Pulmonary artery endothelial cell (primary cell): ENCODE measurements around the gene SPON2. TPM values are rescaled to one million over a fixed set of nuclear protein-coding genes. Genes with fewer than 3 reads are reported as not detected.

Source experiments
- DNase-seq: peaks from one replicate; pipeline ENCODE4 v3.0.0-alpha.2; 2011; ENCODE audit warnings: low read depth, low spot score
- total RNA-seq: library from RNA; depleted of rRNA; stranded (reverse); fragments of >200 nt; gene quantifications from 2 replicates; pipeline ENCODE4 v1.2.3, GENCODE V29; 2014

The SPON2 gene
- total RNA-seq, 1 donor from 2014 or later: 0.07 TPM

DNA sequence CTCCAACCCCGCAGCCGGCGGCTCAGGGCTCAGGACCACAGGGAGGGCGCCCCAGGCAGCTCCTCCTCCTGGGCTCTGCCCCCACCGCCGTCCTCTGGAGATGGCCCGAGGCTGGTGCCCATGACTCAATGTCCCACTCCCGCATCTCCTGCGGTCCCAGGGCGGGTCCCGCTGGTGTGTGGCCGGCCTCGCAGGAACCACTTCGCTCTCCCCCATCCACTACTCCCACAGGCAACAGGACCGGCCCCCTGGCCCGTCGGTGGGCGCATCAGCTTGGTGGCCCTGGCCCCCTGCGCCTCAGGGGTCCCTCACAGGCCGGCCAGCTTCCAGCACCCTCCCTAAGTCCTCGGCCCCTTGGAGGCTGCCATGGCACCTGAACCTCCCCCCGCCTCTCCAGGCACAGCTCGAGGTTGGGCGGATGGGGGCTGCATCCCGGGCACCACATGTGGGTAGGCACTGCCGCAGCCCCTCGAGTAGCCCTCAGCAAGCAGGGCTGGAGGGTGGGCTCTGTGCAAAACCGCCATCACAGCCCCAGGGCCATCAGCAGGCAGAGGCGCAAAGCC is 22.8 kb upstream of the SPON2 start:
- DNase-seq: no peak

DNA sequence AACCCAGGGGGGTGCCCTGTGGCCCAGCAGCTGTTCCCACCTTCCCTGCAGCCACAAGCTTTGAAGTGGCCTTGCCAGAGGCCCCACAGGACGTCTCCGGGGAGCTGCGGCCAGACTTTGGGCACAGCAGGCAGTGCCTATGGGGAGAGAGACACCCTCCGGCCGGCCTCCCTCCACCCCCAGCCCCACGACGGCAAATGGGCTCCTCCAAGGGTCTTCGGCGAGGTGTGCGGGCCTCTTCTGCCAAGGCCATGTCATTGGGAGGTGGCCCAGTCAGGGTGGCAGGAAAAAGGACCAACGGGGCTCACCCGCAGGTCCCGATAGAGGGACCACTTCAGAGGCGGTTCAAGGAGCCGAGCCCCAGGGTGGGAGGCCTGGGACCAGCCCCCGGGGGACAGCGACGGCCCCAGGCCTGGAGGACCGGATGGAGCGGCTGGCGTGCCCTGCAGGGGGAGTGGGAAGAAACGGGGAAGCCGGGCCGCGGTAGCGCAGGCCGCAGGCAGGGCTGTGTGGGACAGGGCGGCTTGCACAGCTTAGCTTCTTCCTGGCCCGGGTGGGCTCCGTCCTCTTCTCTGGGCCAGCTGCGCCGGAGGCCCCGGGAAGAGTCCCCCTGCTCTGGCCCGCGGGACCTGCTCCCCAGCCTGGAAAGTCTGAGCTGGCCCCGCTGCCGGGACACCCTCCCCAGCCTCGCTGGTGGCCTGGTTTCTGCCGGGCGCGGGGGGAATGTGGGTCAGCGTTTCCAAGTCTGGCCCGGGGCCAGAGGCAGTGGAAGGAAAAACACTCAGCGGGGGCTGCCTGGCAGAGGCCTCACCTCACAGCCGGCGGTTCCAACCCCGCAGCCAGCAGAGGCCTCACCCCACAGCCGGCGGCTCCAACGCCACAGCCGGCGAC is 21.9 kb upstream of the SPON2 start:
- no peak for DNase-seq

DNA sequence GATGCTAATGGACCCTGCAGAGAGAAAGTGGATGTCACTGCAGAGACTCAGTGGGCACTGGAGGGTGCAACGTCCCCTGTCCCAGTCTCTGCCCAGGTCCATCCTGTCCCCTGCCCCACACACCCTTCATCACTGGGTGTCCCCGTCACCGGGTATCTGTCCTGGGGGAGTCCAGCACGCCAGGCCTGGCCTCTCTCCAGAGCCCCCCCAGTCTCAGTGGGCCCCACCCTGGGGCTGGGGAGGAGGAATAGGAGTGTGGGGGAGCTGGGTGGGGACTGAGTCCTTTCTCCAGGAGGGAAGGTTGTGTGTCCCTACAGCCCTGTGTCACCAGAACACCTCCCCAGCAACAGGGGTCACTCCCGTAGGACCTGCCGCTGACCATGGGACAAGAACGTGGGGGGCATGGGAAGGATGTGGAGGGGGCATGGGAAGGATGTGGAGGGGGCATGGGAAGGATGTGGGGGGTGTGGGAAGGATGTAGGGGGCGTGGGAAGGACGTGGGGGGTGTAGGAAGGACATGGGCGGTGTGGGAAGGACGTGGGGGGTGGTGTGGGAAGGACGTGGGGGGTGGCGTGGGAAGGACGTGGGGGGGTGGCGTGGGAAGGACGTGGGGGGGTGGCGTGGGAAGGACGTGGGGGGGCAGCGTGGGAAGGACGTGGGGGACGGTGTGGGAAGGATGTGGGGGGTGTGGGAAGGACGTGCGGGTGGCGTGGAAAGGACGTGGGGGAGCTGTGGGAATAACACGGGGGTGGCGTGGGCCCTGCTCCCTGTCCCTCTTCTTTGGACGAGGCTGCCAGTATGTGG is 21.0 kb upstream of the SPON2 start:
- DNase-seq: no peak

GRCh38 chr4:1192493-1193205 is 20.3 kb upstream of the SPON2 start:
- no peak for DNase-seq

GRCh38 chr4:1192091-1192492 is 19.7 kb upstream of the SPON2 start:
- DNase-seq: peak; percentile 79

DNA sequence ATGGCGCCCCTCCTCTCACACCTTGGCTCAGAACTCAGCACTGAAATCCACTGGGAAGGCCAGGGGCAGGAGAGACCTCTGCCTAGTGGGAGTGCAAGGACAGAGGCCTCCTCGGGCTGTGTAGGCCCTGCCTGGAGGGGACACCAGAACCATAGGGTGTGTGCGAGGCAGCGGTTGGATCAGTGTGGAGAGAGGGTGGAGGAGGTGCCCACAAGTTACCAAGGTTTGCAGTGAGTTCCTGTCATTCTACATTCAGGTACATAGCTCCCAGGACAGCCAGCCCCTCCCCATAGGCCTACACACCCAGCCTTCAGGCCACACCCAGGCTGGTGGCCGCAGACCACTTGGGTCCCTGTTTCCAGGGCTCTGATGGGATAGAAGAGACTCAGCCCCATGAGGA is 19.2 kb upstream of the SPON2 start:
- no peak for DNase-seq

DNA sequence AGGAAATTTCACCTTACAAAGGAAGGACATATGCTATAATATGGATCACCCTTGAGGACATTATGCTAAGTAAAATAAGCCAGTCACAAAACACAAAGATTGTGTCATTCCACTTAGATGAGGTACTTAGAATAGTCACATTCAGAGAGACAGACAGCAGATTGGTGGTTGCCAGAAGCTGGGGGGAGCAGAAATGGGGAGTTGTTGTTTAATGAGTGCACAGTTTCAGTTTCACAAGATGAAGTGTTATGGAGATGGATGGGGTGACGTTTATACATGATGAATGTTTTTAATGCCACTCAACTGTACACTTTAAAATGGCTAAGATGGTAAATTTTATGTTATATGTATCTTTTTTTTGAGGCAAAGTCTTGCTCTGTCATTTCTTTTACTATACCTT is 14.8 kb upstream of the SPON2 start:
- no peak for DNase-seq

- no peak for DNase-seq
Measured at GRCh38 chr4:1183985-1184773, 11.8 kb upstream of the SPON2 start.

- no peak for DNase-seq
Measured at GRCh38 chr4:1182313-1182712, 9.9 kb upstream of the SPON2 start.

GRCh38 chr4:1180663-1181062 is 8.3 kb upstream of the SPON2 start:
- DNase-seq: no peak

DNA sequence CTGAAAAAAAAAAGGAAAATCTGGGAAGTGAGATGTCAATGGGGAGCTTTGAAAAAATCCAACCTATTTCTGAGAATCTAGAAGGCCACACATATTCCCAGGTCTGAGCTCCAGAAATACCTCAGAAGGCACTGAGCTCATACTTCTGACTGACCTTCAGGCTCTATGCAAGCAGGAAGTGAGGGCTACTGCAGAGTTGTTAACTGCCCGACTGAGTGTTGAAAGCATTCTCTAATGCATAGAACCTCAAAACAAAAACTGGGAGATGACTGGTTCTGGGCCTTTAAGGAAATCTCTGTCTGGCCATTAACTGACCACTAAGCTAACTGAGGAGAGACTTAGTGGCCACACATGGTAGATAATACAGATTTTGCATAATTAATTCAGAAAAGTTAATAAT is 7.6 kb upstream of the SPON2 start:
- DNase-seq: no peak

GRCh38 chr4:1179089-1179441 is 6.7 kb upstream of the SPON2 start:
- DNase-seq: no peak

DNA sequence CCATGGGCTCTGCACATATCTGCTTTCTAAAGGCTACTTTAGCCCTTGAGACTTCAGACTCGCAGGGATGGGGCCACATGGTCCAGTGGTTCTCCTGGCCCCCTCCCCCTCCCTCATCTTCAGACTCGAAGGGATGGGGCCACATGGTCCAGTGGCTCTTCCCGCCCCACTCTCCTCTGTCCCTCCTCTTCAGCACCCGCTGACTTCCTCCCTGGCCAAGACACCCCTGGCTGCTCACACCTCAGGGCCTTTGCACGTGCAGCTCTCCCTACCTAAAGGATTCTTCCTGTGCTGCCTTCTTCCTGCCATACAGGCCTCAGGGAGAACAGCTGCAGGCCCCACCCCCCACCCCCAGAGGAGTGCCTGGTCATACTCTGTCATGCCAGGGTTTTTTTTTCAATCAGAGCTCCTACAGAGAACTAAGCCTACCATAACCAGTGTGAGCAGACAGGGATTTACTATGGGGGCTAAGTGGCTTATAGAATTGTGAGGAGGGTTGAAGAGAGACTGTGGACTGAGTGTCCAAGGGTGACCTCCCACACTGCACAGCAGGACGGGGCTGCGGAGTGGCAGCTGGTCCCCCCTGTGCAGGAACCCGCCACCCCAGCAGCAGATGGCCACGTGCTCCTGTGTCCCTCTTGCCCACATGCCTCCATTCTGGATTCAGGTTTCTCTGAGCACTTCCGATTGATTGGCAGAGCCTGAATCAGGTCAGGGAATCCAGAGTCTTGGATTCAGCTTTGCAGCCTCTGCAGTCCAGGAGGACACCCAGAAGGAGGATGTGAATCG is 6.1 kb upstream of the SPON2 start:
- no peak for DNase-seq

- DNase-seq: no peak
Measured at GRCh38 chr4:1177274-1178141, 5.1 kb upstream of the SPON2 start.

DNA sequence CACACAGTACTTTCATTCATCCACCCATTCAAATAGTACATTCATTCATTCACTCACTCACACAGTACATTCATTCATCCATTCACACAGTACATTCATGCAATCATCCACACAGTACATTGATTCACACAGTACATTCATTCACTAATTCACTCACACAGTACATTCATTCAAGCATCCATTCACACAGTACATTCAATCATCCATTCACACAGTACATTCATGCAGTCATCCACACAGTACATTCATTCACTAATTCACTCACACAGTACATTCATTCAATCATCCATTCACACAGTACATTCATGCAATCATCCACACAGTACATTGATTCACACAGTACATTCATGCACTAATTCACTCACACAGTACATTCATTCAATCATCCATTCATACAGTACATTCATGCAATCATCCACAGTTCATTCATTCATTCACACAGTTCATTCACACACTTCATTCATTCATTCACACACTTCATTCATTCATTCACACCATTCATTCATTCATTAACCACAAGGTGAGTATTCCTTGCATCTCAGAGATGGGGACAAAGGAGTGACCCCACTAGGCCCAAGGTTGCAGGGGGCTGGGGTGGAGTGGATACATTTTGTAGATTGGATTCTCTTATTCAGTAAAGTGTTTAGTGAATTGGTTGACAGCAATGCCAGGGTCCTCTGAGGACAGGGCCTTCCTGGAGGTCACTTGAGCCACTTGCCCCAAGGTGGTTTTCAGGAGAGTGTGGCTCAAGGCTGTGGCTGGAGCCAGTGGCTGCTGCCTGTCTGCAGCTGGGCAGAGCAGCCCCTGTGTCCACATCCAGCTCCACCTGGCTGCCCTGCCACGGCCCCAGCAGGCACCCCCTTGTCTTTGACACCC is 4.3 kb upstream of the SPON2 start:
- DNase-seq: no peak

GRCh38 chr4:1175635-1176229 is 3.3 kb upstream of the SPON2 start:
- DNase-seq: no peak

DNA sequence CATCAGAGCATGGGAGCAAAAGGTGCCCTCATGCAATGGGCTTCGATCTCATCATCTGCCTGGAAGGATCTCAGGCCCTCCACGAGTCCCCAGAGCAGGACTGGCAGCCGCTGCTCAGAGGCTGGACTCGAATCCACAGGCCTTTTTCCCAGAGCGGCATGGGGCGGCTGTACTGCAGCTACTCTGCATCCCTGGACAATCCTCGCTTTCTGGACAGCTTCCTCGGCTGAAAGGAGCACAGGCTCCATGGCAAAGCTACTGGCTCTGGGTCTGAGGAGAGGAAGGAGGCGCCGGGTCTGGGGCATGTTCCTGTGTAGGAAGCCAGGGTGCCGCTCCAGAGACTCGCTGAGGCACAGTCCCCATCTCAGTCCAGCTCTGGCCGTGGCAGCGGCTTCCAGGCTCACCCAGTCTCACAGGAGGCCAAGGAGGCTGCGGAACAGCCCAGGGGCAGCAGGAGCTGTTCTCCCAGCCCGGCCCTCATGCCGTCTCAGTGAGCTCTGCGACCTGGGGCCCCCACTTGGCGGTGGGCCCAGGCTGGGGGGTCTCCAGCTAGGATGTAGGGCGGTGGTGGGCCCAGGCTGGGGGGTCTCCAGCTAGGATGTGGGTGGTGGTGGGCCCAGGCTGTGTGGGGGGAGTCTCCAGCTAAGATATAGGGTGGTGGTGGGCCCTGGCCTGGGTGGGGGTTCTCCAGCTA is 2.7 kb upstream of the SPON2 start:
- DNase-seq: no peak
